H1 (cell line): Measurements from ENCODE around the gene ROR1. TPM values are rescaled to one million over a fixed set of nuclear protein-coding genes. Genes with fewer than 3 reads are reported as not detected.

Source experiments
- CTCF ChIA-PET: fragments of 300-600 bp; sonication (Branson Sonifier 250); formaldehyde crosslinking; loops from one replicate; lab custom pipeline; 2021; ENCODE audit not compliant: partially characterized antibody; lab: Charles Lee
- POLR2A ChIA-PET: fragments of 300-600 bp; sonication (Branson Sonifier 250); formaldehyde crosslinking; loops from one replicate; lab custom pipeline; 2021; ENCODE audit warnings: inconsistent platforms; ENCODE audit not compliant: partially characterized antibody; lab: Charles Lee
- DNase-seq, 2 experiments: peaks; one replicate each; pipeline versions ENCODE4 v3.0.0 to v3.0.0-alpha.2; 2010 to 2022; ENCODE audit warnings: low spot score in 2 of 2, low read depth in 1 of 2, mixed read lengths in 1 of 2
- FAIRE-seq: peaks from 2 replicates; lab custom pipeline; 2011; peaks lifted over from hg19 to GRCh38; lab: Jason Lieb, UNC
- H2AFZ ChIP-seq: 2 replicates; pipeline ENCODE4 v1.8.1; 2012; ENCODE audit warnings: low read length, inconsistent platforms
- H2AK5ac ChIP-seq: 2 replicates; pipeline ENCODE4 v1.6.1; 2013; ENCODE audit warnings: low read depth, low read length
- H2BK120ac ChIP-seq: replicated peaks from 2 replicates; pipeline ENCODE3; 2013; ENCODE audit warnings: low read depth, low read length, inconsistent platforms
- H2BK12ac ChIP-seq: 2 replicates; pipeline ENCODE4 v1.6.1; 2013; ENCODE audit warnings: low read depth, low read length
- H2BK15ac ChIP-seq: 2 replicates; pipeline ENCODE4 v1.6.1; 2013; ENCODE audit warnings: low read length
- H2BK20ac ChIP-seq: 2 replicates; pipeline ENCODE4 v1.6.1; 2013; ENCODE audit warnings: low read length
- H2BK5ac ChIP-seq: 2 replicates; pipeline ENCODE4 v1.6.1; 2013; ENCODE audit warnings: low read depth, low read length
- H3K14ac ChIP-seq: 2 replicates; pipeline ENCODE4 v1.6.1; 2013; ENCODE audit warnings: inconsistent platforms; ENCODE audit not compliant: insufficient read length
- H3K18ac ChIP-seq: 2 replicates; pipeline ENCODE4 v1.6.1; 2013; ENCODE audit warnings: low read length; ENCODE audit errors: extremely low read depth
- H3K23ac ChIP-seq: 2 replicates; pipeline ENCODE4 v1.6.1; 2013; ENCODE audit warnings: inconsistent platforms; ENCODE audit not compliant: insufficient read length
- H3K23me2 ChIP-seq: 2 replicates; pipeline ENCODE4 v1.6.1; 2013; ENCODE audit warnings: low read depth, low read length
- H3K27ac ChIP-seq: 2 replicates; pipeline ENCODE4 v1.6.1; 2011; ENCODE audit warnings: low read depth, low read length, inconsistent platforms
- H3K27me3 ChIP-seq, 4 experiments: replicated peaks in 1 of 4; 1 replicate in 1 of 4; 2 replicates in 3 of 4; pipeline versions ENCODE4 v1.6.1 to v1.8.1; 2011 to 2013; ENCODE audit warnings: low read length in 3 of 4, mild to moderate bottlenecking in 3 of 4, inconsistent platforms in 2 of 4, mixed read lengths in 2 of 4, moderate library complexity in 1 of 4; ENCODE audit not compliant: control insufficient read depth in 3 of 4, insufficient read depth in 3 of 4; ENCODE audit errors: extremely low read depth in 1 of 4
- H3K36me3 ChIP-seq, 4 experiments: 2 replicates each; pipeline versions ENCODE4 v1.6.1 to v1.8.1; 2011 to 2013; ENCODE audit warnings: mild to moderate bottlenecking in 4 of 4, low read length in 3 of 4, moderate library complexity in 2 of 4, control low read depth in 1 of 4, inconsistent platforms in 1 of 4; ENCODE audit not compliant: insufficient read depth in 4 of 4, control insufficient read depth in 2 of 4
- H3K4ac ChIP-seq: replicated peaks from 2 replicates; pipeline ENCODE3; 2013; ENCODE audit warnings: low read length, low read depth, mixed read lengths, inconsistent platforms; ENCODE audit not compliant: insufficient read length
- H3K4me1 ChIP-seq, 4 experiments: replicated peaks in 1 of 4; 1 replicate in 1 of 4; 2 replicates in 3 of 4; pipeline versions ENCODE4 v1.6.1 to v1.8.1; 2011 to 2013; ENCODE audit warnings: low read length in 3 of 4, inconsistent platforms in 2 of 4, mixed read lengths in 1 of 4; ENCODE audit not compliant: insufficient read depth in 4 of 4, control insufficient read depth in 3 of 4
- H3K4me2 ChIP-seq, 2 experiments: 2 replicates each; pipeline versions ENCODE4 v1.6.1 to v1.8.1; 2011 to 2013; ENCODE audit warnings: low read depth in 2 of 2, low read length in 2 of 2, control low read depth in 1 of 2, inconsistent platforms in 1 of 2, mild to moderate bottlenecking in 1 of 2; ENCODE audit not compliant: insufficient read depth in 1 of 2
- H3K4me3 ChIP-seq, 4 experiments: fragments of 200-600, 300-600 bp in 1 of 4; sonication (generic), shearing (Covaris generic), sonication (Bioruptor Twin) in 1 of 4; 2 replicates each; pipeline versions ENCODE4 v1.5.1 to v1.8.1; 2011 to 2016; ENCODE audit warnings: low read length in 4 of 4, low read depth in 3 of 4, control low read depth in 2 of 4, inconsistent platforms in 2 of 4, mild to moderate bottlenecking in 2 of 4, mixed read lengths in 1 of 4, moderate library complexity in 1 of 4; ENCODE audit not compliant: insufficient read depth in 2 of 4; ENCODE audit errors: extremely low read depth in 1 of 4
- H3K56ac ChIP-seq: replicated peaks from 2 replicates; pipeline ENCODE3; 2013; ENCODE audit warnings: low read depth, mild to moderate bottlenecking, mixed read lengths, low read length, inconsistent platforms; ENCODE audit not compliant: insufficient read length
- H3K79me1 ChIP-seq: 2 replicates; pipeline ENCODE4 v1.6.1; 2013; ENCODE audit warnings: low read depth, low read length, control low read depth
- H3K79me2 ChIP-seq, 2 experiments: 2 replicates each; pipeline versions ENCODE4 v1.6.1 to v1.8.1; 2012 to 2013; ENCODE audit warnings: low read length in 2 of 2, mild to moderate bottlenecking in 2 of 2, inconsistent platforms in 1 of 2; ENCODE audit not compliant: insufficient read depth in 2 of 2, control insufficient read depth in 1 of 2
- H3K9ac ChIP-seq, 4 experiments: replicated peaks in 1 of 4; 1 replicate in 1 of 4; 2 replicates in 3 of 4; pipeline versions ENCODE4 v1.6.1 to v1.8.1; 2011 to 2013; ENCODE audit warnings: low read depth in 3 of 4, low read length in 3 of 4, control low read depth in 2 of 4, mild to moderate bottlenecking in 2 of 4, moderate library complexity in 2 of 4, inconsistent platforms in 1 of 4; ENCODE audit errors: extremely low read depth in 1 of 4
- H3K9me3 ChIP-seq, 2 experiments: 2 replicates each; pipeline versions ENCODE4 v1.6.1 to v1.8.1; 2012 to 2013; ENCODE audit warnings: mild to moderate bottlenecking in 2 of 2, moderate library complexity in 2 of 2, control low read depth in 1 of 2, inconsistent platforms in 1 of 2, low read depth in 1 of 2, low read length in 1 of 2, mixed read lengths in 1 of 2; ENCODE audit not compliant: insufficient read depth in 2 of 2
- H4K20me1 ChIP-seq, 2 experiments: replicated peaks in 1 of 2; 2 replicates each; pipeline versions ENCODE3 to v1.8.1; 2011 to 2013; ENCODE audit warnings: inconsistent platforms in 2 of 2, low read length in 2 of 2, mild to moderate bottlenecking in 1 of 2; ENCODE audit not compliant: insufficient read depth in 2 of 2, control insufficient read depth in 1 of 2
- H4K5ac ChIP-seq: 2 replicates; pipeline ENCODE4 v1.6.1; 2013; ENCODE audit warnings: low read length, low read depth, mixed read lengths, inconsistent platforms; ENCODE audit not compliant: insufficient read length
- H4K8ac ChIP-seq: 2 replicates; pipeline ENCODE4 v1.8.0; 2013; ENCODE audit warnings: mild to moderate bottlenecking, moderate library complexity, low read length, inconsistent platforms; ENCODE audit not compliant: insufficient read depth; ENCODE audit errors: extremely low read depth
- H4K91ac ChIP-seq: replicated peaks from 2 replicates; pipeline ENCODE3; 2013; ENCODE audit warnings: low read length, mixed read lengths, inconsistent platforms; ENCODE audit not compliant: insufficient read length
- ATF2 ChIP-seq: IDR thresholded peaks from 2 replicates; pipeline ENCODE4 v1.6.1; 2012; ENCODE audit warnings: low read length, inconsistent platforms
- BACH1 ChIP-seq: IDR thresholded peaks from 2 replicates; pipeline ENCODE4 v1.6.1; 2012; ENCODE audit warnings: low read length, improper control_type of control experiment
- CEBPB ChIP-seq: IDR thresholded peaks from 2 replicates; pipeline ENCODE4 v1.6.1; 2012; ENCODE audit warnings: low read depth, low read length
- CHD1 ChIP-seq: IDR thresholded peaks from 2 replicates; pipeline ENCODE4 v1.6.1; 2012; ENCODE audit warnings: low read depth, low read length, improper control_type of control experiment
- EZH2 ChIP-seq: fragments of 200-600 bp; sonication (generic); IDR thresholded peaks from 2 replicates; pipeline ENCODE4 v1.7.1; 2012; ENCODE audit warnings: low read depth, mild to moderate bottlenecking, moderate library complexity, low read length, inconsistent platforms; ENCODE audit not compliant: severe bottlenecking
- KDM1A ChIP-seq: fragments of 200-600, 300-600 bp; sonication (generic); IDR thresholded peaks from 2 replicates; pipeline ENCODE4 v1.7.1; 2016; ENCODE audit warnings: mild to moderate bottlenecking, low read length, borderline replicate concordance
- KDM4A ChIP-seq: IDR thresholded peaks from one replicate; pipeline ENCODE4 v1.7.1; 2012; ENCODE audit warnings: low read depth, mild to moderate bottlenecking, moderate library complexity, low read length, inconsistent platforms; ENCODE audit not compliant: severe bottlenecking
- POLR2A ChIP-seq, 2 experiments: IDR thresholded peaks; 1 replicate in 1 of 2; 2 replicates in 1 of 2; pipeline ENCODE4 v1.6.1; 2011; ENCODE audit warnings: low read depth in 2 of 2, low read length in 2 of 2, mild to moderate bottlenecking in 2 of 2; ENCODE audit errors: control extremely low read depth in 1 of 2
- RXRA ChIP-seq: IDR thresholded peaks from 2 replicates; pipeline ENCODE4 v1.6.1; 2011; ENCODE audit warnings: low read depth, mild to moderate bottlenecking, low read length, moderate library complexity; ENCODE audit not compliant: insufficient read depth
- SIX5 ChIP-seq: IDR thresholded peaks from 2 replicates; pipeline ENCODE4 v1.6.1; 2011; ENCODE audit warnings: mild to moderate bottlenecking, low read depth, low read length
- TEAD4 ChIP-seq: IDR thresholded peaks from 2 replicates; pipeline ENCODE4 v1.6.1; 2012; ENCODE audit warnings: low read depth, low read length, inconsistent platforms, mixed read lengths
- USF2 ChIP-seq: IDR thresholded peaks from 2 replicates; pipeline ENCODE4 v1.6.1; 2011; ENCODE audit warnings: low read length, improper control_type of control experiment
- WGBS, 2 experiments: shearing (Covaris generic) in 1 of 2; methylation state at CpG; one replicate each; pipeline versions ENCODE4 v1.1.6 to v1.1.7; 2013 to 2015; ENCODE audit warnings: low lambda C conversion rate in 2 of 2, mixed read lengths in 2 of 2, inconsistent platforms in 1 of 2, low coverage in 1 of 2, missing lambda C conversion rate in 1 of 2; ENCODE audit not compliant: insufficient replicate concordance in 2 of 2, insufficient coverage in 1 of 2, insufficient read length in 1 of 2; ENCODE audit errors: extremely low coverage in 1 of 2, missing lambda C conversion rate in 1 of 2; 5-methylcytosine and 5-hydroxymethylcytosine counted together
- polyA plus RNA-seq, 7 experiments: library from polyadenylated mRNA; depleted of rRNA in 3 of 7; stranded (reverse) in 5 of 7; unstranded in 2 of 7; fragments of >200 nt in 5 of 7; fragments of 200-250 nt in 2 of 7; gene quantifications; 1 replicate in 5 of 7; 2 replicates in 1 of 7; 4 replicates in 1 of 7; pipeline versions ENCODE4 v1.2.1 to v1.2.3, GENCODE V29; 2011 to 2013; ENCODE audit warnings: missing spikeins in 2 of 7, mixed read lengths in 2 of 7
- total RNA-seq: library from RNA; stranded (reverse); fragmentation: NEBNext Ultra II Directional; extraction: Animal tissue kit (Norgen Biotek cat#: 25700); gene quantifications from 2 replicates; pipeline ENCODE4 v1.2.1, GENCODE V29; 2021

The ROR1 gene
- total and polyA plus RNA-seq, 2 of the 8 experiments (the other 6 are each of a cell fraction or from before 2014, with no cell fraction given) = 33.6 to 73.6 TPM

GRCh38 chr1:64074767-64075166 lies 300.9 kb downstream of the ROR1 start:
- POLR2A ChIA-PET = no interaction called here
- no peak overlapping the region for H2AFZ ChIP-seq
- H3K9me3 ChIP-seq = no peaks in the 10 kb centered on the region
- FAIRE-seq (no peak), DNase-seq (no peak)
- H4K8ac ChIP-seq = no peak overlapping the region
- H3K4me3 ChIP-seq = no peak overlapping the region
- no peaks in the 10 kb centered on the region; the same call in 1 of the 2 replicates for H3K79me1 ChIP-seq
- H3K18ac ChIP-seq = no peak overlapping the region
- no peak overlapping the region for H3K56ac ChIP-seq
- no peak overlapping the region for H2BK15ac ChIP-seq
- CTCF ChIA-PET = interaction anchor here (0.7 to 1.2 kb wide), 4 partner anchors 9 to 204 kb away, joined by 3 read pairs; no protein-coding TSS in a partner anchor
- H2BK20ac ChIP-seq = no peak overlapping the region
- no peaks in the 10 kb centered on the region for H3K23me2 ChIP-seq
- no peak overlapping the region for H3K27ac ChIP-seq
- no peaks in the 10 kb centered on the region; a peak in 1 of 8 replicates for H3K36me3 ChIP-seq
- H4K5ac ChIP-seq = no peak overlapping the region
- H2BK5ac ChIP-seq = no peak overlapping the region
- H3K79me2 ChIP-seq = peaks cover 0 to 29% of the 10 kb centered on the region in 2 experiments; a peak in 2 of 4 replicates
- no peak overlapping the region for H3K14ac ChIP-seq
- no peak overlapping the region for H3K4me2 ChIP-seq
- WGBS, 2 experiments = 92% methylated on average over 4 of the region's 4 CpGs; no CpG with 5 or more reads in 1 of the 2 experiments
- no peak overlapping the region for H3K9ac ChIP-seq
- H3K23ac ChIP-seq = no peak overlapping the region
- TF ChIP-seq BACH1 = no peak
- no peak for TF ChIP-seq TEAD4
- TF ChIP-seq KDM1A = no peak
- TF ChIP-seq CEBPB = no peak
- no peak for TF ChIP-seq SIX5
- no peak for TF ChIP-seq EZH2
- no peak for TF ChIP-seq KDM4A
- TF ChIP-seq POLR2A (IDR thresholded peaks at IDR 0.05; ENCODE audit: control extremely low read depth in 1 of 2, low read depth in 2 of 2, low read length in 2 of 2) = no peak
- no peak for TF ChIP-seq USF2
- TF ChIP-seq ATF2 = no peak
- no peak for TF ChIP-seq CHD1
- TF ChIP-seq RXRA = no peak
- H4K20me1 ChIP-seq = peaks cover 10 to 14% of the 10 kb centered on the region in 2 experiments
- peaks cover 3 to 19% (median 13%) of the 10 kb centered on the region in 4 experiments; a peak in 5 of 7 replicates for H3K4me1 ChIP-seq
- no peak overlapping the region for H2BK120ac ChIP-seq
- H2BK12ac ChIP-seq = no peak overlapping the region
- H3K4ac ChIP-seq = no peak overlapping the region
- H2AK5ac ChIP-seq = no peak overlapping the region
- no peaks in the 10 kb centered on the region for H3K27me3 ChIP-seq
- H4K91ac ChIP-seq = no peak overlapping the region
